PC-9 (cell line): Measurements from ENCODE around the gene CDYL2.

ENCODE experiments used
- EZH2 ChIP-seq: fragments of 200-600 bp; sonication (generic); IDR thresholded peaks from 2 replicates; pipeline ENCODE4 v1.8.0; 2017; ENCODE audit warnings: antibody characterized with exemption, low read depth
- TF ChIP-seq, protein P1 (sequence below): fragments of 200-600 bp; sonication (generic); conservative IDR thresholded peaks from 2 replicates; pipeline ENCODE4 v1.6.1; 2017; ENCODE audit warnings: mixed run types, antibody characterized with exemption, mild to moderate bottlenecking, moderate library complexity

GRCh38 chr16:80659865-80660264 is 144.5 kb downstream of the CDYL2 start:
- TF ChIP-seq, protein P1, sequence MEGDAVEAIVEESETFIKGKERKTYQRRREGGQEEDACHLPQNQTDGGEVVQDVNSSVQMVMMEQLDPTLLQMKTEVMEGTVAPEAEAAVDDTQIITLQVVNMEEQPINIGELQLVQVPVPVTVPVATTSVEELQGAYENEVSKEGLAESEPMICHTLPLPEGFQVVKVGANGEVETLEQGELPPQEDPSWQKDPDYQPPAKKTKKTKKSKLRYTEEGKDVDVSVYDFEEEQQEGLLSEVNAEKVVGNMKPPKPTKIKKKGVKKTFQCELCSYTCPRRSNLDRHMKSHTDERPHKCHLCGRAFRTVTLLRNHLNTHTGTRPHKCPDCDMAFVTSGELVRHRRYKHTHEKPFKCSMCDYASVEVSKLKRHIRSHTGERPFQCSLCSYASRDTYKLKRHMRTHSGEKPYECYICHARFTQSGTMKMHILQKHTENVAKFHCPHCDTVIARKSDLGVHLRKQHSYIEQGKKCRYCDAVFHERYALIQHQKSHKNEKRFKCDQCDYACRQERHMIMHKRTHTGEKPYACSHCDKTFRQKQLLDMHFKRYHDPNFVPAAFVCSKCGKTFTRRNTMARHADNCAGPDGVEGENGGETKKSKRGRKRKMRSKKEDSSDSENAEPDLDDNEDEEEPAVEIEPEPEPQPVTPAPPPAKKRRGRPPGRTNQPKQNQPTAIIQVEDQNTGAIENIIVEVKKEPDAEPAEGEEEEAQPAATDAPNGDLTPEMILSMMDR, result no peak
- TF ChIP-seq EZH2, result no peak
